AG04449 (cell line): ENCODE results near the gene CUL3.

Source experiments
- CTCF ChIA-PET: fragments of 350-600 bp; formaldehyde crosslinking; extraction: SDS; loops from one replicate; lab custom pipeline; 2021; ENCODE audit warnings: antibody characterized with exemption; lab: Yijun Ruan, JAX
- POLR2A ChIA-PET: fragments of 400-600, 350-600 bp; formaldehyde crosslinking; extraction: SDS; loops from one replicate; lab custom pipeline; 2020; ENCODE audit warnings: antibody characterized with exemption, inconsistent platforms; lab: Yijun Ruan, JAX
- DNase-seq: peaks from one replicate; pipeline ENCODE4 v3.0.0-alpha.2; 2010; ENCODE audit warnings: low read depth, low spot score
- H3K4me3 ChIP-seq: 2 replicates; pipeline ENCODE4 v1.5.1; 2011; ENCODE audit warnings: low read depth, mild to moderate bottlenecking, control low read depth, low read length
- TF ChIP-seq, protein P1 (sequence below): IDR thresholded peaks from one replicate; pipeline ENCODE4 v1.5.1; 2011; ENCODE audit warnings: mild to moderate bottlenecking, moderate library complexity, low read length, control low read depth, inconsistent platforms; ENCODE audit not compliant: insufficient read depth; ENCODE audit errors: missing control alignments

CUL3 gene

DNA sequence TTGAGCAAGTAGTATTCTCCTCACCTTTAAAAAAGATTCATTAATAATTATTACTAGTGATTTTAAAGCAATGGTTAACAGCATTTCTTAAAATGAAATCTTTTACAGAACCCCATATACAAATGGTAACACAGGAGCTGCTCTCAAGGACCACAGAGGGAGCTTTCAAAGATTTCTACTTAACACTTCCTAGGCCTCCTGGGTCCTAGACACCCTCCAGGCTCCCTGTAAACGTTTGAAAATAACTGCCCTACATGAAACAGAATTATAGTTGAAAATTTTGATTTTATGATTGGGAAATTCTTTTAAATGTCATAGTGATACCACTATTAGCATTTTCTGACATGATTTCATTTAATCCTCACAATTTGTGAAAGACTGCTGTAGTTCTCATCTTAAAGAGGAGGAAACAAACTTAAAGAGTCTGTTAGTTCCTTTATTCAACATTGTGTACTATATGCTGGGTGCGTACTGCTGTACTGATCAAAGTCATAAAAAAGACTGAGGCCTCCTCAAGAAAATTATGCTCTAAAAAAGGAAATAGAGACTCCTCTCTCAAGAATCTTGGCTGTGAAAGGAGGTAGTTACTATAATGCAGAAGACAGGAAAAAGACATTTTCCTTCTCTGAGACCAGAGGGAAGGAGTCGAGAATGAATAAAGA lies 10.6 kb downstream of the CUL3 start:
- no peak overlapping the region for H3K4me3 ChIP-seq
- ChIA-PET POLR2A (no interaction called here), CTCF (no interaction called here)
- TF ChIP-seq, protein P1, sequence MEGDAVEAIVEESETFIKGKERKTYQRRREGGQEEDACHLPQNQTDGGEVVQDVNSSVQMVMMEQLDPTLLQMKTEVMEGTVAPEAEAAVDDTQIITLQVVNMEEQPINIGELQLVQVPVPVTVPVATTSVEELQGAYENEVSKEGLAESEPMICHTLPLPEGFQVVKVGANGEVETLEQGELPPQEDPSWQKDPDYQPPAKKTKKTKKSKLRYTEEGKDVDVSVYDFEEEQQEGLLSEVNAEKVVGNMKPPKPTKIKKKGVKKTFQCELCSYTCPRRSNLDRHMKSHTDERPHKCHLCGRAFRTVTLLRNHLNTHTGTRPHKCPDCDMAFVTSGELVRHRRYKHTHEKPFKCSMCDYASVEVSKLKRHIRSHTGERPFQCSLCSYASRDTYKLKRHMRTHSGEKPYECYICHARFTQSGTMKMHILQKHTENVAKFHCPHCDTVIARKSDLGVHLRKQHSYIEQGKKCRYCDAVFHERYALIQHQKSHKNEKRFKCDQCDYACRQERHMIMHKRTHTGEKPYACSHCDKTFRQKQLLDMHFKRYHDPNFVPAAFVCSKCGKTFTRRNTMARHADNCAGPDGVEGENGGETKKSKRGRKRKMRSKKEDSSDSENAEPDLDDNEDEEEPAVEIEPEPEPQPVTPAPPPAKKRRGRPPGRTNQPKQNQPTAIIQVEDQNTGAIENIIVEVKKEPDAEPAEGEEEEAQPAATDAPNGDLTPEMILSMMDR = no peak
- no peak for DNase-seq

DNA sequence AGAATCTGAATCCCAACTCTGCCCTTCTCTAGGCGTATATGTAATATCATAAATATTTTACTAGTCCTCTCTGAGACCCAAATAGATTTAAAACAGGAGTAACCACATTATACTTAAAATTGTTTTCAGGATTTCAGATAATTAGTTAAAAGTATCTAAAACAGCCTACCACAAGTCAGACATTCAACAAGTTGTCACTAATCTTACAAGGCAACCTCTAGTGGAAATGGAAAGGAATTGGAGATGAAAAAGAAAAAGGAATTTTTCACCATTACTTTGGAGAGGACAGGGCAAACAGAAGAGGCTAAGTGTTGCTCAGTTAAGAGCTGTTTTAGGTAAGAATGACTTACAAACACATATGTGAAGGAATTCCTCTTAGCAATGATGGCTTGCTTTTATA lies 11.4 kb downstream of the CUL3 start:
- no peak for DNase-seq
- TF ChIP-seq, protein P1 = no peak
- ChIA-PET POLR2A (no interaction called here), CTCF (no interaction called here)
- H3K4me3 ChIP-seq = no peak overlapping the region

- ChIA-PET POLR2A (no interaction called here), CTCF (interaction anchor here (0.7 kb wide), 1 partner anchor 24 kb away, joined by 3 read pairs; no protein-coding TSS in a partner anchor)
- TF ChIP-seq, protein P1 = no peak
- no peak overlapping the region for H3K4me3 ChIP-seq
- DNase-seq = no peak
These were observed 12.8 kb downstream of the CUL3 start for GRCh38 chr2:224572338-224572737.

- CTCF ChIA-PET = interaction anchor here (1.1 to 1.4 kb wide), 2 partner anchors 10 to 11 kb away, joined by 4 read pairs; no protein-coding TSS in a partner anchor
- POLR2A ChIA-PET = interaction anchor here (0.6 kb wide), 1 partner anchor 168 kb away, joined by 3 read pairs; no protein-coding TSS in a partner anchor
- TF ChIP-seq, protein P1 = no peak
- DNase-seq = no peak
- no peak overlapping the region for H3K4me3 ChIP-seq
These were observed 14.7 kb downstream of the CUL3 start for GRCh38 chr2:224570328-224570993.

DNA sequence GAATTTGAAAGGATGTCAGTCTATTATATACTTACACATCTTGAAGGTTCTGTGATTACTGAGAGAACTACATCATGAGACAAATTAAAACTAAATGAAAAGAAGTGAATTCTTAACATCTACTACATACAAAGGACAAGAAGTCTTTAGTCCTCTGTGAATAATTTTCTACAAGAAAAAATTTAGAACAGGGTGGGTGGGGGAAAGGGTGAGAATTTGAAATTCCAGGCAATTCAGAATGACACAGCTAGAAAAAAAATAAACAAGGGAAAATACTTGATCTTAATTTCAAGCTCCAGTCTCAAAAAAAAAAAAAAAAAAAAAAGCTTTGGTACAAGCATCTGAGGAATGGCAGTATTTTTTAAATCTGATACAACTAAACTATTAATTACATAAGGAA lies 15.5 kb downstream of the CUL3 start:
- TF ChIP-seq, protein P1 = no peak
- H3K4me3 ChIP-seq = no peak overlapping the region
- CTCF ChIA-PET = no interaction called here
- DNase-seq = no peak
- POLR2A ChIA-PET = interaction anchor here (0.6 to 0.7 kb wide), 2 partner anchors 10 to 536 kb away, joined by 3 read pairs; no protein-coding TSS in a partner anchor

DNA sequence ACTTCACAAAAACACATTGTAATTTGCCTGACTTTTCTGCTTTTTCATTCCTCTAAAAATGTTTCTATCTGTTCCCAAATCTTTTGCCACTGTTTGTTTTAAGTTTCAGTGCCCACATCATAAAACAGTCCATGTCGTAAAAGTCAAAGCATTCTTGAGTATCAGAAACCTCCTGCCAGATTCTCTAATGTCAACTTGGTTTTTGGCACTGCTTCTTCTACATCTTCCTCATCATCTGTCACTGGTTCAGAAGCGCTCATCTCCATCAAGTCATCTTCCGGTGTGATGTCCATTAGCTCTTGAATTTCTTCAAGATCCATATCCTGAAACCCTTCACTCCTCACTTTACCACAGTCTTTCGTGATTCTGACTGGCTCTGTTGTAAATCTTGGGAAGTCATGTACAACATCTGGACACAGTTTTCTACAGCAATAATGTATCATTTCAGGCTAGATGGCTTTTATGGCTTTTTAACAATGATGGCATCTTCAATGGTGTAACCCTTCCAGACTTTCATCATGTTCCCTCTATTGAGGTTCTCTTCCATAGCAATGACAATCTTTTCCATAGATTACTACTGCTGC lies 19.6 kb downstream of the CUL3 start:
- CTCF ChIA-PET = interaction anchor here (0.8 kb wide), 1 partner anchor 19 kb away, joined by 4 read pairs; no protein-coding TSS in a partner anchor
- POLR2A ChIA-PET = no interaction called here
- no peak for DNase-seq
- no peak overlapping the region for H3K4me3 ChIP-seq
- TF ChIP-seq, protein P1 = no peak
